ENCODE results near the gene WDR75.

The WDR75 gene

DNA sequence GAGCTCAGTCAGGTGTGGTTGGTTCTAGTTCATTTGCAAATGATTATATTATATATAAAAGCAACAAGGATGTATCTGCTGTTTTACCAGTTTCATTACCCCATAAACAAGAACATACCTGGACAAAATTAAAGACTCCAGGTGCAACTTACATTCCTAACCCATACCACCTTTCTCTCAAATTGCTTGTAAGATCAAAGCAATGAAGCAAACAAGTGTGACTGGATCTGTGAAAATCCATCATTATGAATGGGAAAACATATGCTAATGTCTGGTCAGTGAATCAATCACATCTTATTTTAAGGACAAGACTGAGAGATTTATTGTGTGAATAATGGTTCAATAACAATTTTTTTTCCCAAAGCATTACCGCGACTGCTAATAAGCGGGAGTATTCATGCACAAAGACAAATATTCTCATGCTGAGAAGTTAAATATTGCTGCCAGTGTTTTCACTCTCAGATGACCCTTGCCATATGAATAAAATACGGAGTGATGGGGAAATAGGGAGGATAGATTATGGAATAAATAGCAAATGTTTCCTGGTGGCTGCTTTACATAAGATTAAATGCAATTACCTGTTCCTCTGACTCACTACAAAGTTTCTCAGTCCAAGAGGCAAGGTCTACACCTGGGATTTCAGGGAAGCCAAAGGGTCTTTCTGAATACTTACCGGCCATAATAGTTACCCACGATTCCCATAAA is 59.3 kb downstream of the WDR75 start:
- DNase-seq (ENCODE audit: low read depth), result no peak

DNA sequence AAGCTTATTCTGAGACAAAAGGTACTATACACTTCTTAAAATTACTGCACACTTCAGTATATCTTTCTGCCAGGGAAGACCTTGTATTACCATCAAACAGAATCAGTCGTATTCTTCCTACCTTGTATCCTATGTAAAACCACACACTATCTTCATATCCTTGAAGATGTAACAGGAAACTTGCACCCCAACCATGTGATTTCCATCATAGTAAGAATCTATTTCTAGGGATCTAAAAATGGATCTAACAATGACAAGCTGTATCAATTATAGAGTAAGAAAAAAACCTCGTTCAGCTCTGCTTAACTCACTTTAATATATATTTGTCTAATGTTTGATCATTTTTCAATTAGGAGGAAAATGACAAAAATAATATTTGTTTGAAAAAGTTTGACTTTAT is 60.2 kb downstream of the WDR75 start:
- DNase-seq (ENCODE audit: low read depth), result no peak

DNA sequence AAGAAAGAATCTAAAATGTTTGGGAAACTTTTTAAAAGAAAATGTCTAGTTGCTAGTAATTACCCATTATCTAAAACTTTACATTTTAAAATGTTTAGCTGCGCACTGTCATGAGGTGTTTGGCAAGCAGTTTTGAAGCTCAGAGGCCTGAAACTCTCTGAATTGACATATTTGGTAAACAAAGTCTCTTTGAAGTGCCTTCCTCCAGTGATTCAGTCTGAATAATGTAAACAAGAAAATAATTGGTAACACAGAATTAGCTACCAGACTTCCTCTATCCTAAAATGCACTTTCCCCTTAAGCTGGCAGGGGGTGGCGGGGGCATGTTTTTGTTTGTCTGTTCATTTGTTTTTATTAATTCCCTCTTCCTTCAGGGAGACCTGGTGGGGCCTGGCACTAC is 61.4 kb downstream of the WDR75 start:
- DNase-seq (ENCODE audit: low read depth), result no peak

DNA sequence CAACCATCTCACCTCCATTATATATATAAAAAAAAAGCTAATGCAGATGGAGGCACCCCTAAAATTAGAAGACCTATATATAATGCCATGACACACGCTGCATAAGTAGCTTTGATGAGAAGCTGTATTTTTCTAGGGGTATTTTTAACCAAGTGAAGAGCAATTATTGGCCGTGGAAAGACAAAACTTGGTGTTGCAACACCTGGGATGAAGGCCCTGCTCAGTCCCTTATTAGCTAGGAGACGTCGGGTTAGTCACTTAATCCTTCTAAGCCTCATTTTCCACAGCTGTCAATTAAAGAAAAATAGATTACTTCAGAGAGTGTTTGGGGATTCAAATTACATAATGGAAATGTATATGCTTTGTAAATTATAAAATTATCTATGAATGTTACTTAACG is 63.0 kb downstream of the WDR75 start:
- DNase-seq (ENCODE audit: low read depth), result no peak

DNA sequence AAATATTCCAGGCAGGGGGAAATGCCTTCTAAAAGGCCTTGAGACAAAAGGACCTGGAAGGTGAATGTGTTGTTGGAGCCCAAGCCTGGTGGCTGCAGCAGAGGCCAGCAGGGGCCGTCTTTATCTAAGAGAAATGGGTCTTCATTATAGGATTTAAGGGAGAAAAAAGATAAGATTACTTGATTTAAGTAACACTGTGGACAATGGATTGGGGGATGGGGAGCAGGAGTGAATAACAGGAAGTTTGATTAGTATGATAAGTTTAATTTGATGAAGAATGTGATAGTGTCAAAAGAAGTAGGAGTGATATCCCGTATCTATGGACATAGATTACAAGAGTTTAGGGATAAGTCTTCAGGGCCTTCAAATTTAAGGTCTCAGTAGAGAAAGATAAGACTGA is 64.2 kb downstream of the WDR75 start:
- no peak for DNase-seq (ENCODE audit: low read depth)

DNA sequence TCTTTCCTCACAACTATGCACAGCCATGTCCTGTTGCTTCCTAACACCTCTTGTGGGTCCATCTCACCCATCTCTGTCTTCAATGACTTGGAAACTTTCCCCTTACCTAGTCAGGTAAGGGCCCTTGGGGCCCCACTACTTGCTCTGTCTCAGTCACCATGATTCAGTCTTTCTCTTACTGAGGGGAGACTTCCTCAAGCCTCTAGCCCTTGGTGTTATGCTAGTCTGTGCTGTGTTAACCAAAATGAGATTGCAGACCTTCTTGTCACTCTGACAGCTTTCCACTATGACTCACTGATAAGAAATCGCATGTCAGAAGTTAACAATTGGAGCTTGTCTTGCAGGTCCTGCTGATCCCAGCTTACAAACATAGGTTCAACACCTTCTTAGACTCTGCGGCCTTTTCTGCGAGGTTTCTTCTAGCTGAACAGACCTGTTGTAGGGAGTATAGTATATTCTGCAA is 65.3 kb downstream of the WDR75 start:
- no peak for DNase-seq (ENCODE audit: low read depth)

DNA sequence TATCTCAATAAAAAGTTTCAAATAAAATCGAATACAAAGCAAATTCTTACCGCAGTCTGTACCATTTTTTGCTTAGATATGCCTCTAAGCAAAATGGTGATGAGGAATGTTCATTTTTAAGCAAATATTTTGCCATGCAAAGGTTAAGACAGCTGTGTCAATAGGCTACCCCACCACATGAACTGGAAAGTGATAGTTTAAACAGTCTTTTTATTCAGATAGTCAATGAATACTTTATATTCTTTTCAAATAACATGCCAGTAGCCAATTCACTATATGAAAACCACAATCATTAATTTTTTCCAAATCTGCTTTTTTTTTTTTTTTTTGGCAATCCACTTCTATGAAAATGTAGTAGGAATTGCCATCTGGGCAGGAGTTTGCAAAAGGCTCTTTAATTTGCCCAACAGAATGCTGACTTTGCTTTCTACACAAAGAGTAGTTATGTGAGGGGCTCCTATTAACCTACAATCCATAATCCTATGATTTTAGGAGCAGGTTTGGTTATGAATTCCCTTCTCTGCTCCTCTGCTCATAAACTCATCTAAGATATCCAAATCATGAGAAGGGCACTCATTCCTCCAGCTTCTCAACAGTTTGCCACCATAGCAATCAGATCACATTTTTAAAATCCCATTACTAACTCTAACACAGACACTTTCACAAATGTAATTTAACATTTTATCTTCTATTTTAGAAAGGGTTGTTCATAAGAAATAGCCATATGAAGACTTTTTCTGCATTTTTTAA is 70.1 kb downstream of the WDR75 start:
- no peak for DNase-seq (ENCODE audit: low read depth)

DNA sequence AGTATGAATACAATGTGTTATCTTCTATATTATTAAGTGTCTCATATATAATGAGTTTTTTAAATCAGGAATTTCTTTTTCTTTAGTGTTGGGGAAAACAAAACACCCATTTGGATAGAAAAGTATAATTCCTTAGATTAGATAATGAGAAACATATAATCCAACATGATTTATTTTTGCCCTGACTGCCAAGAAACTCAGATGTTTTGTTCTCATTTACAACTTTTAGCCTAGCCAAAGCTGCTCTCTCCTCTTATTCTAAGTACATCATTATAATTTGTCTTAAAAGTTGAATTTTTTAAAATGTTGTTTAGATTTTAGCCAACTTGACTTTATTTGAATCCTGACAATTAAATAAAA is 70.7 kb downstream of the WDR75 start:
- DNase-seq (ENCODE audit: low read depth), result no peak

DNA sequence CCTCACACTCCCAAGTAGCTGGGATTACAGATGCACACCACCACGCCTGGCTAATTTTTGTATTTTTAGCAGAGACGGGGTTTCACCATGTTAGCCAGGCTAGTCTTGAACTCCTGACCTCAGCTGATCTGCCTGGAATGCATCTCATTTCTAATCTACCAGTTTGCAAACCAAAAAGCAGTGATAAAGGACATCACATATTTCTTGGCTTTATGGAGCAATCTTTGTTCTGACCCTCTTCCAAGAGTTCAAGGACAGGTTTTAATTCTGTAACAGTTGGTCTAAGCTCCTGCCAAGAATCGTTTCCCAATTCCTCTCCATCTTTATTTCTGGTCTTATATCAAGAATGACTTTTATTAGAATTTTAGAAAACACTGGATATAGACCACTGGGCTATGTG is 71.6 kb downstream of the WDR75 start:
- no peak for DNase-seq (ENCODE audit: low read depth)

DNA sequence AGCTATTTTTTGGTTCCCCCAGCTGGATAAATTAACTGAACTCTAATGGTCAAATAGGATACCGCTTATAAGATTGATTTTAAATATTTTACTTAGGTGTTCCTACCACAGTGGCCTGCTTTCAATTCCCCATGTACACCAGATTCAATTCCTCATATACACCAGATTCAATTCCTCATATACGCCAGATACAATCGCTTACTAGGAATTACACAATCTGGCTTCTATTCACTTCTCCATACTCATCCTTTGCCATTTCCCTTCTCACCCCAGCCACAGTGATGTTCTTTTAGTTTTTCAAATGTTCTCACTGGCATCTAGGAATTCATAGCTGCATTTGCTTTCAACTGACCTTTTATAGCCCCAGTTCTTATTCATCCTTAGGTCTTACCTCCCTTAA is 72.8 kb downstream of the WDR75 start:
- DNase-seq (ENCODE audit: low read depth), result no peak

DNA sequence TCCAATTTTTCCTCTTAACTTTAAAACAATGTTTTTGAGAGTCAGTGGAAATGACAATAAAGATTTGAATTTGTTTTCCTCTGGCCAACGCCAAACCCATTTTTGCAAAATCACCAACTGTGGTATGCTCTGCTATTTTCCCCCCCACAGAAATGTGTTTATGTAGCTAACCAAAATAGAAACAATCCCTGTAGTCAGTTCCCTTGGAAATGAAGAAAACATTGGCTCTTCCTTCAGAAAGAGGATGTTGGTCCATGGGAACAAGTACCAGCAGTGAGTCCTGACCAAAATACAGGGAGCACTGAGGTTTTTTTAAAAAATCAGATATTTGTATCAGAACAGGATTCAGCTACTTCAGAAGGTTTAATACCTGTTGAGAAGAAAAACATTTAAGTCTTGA is 74.0 kb downstream of the WDR75 start:
- no peak for DNase-seq (ENCODE audit: low read depth)

DNA sequence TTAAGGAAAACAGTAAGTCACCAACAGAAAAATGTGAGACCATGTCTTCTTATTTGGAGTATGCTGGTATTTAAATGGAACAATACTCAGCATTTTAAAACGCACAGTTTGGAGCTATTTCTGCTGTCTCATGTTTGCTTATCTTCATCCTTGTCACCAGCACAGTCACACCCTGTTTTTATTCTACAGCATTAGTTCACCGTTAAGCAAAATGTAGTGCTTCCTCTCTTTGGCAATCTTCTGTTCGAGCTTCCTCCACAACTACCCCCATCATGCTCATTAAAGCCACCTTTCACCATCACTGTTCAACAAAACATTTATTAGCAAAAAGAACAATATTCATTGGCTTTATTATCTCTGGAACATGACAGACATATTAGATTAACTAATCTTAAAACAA is 75.3 kb downstream of the WDR75 start:
- DNase-seq (ENCODE audit: low read depth), result no peak

DNA sequence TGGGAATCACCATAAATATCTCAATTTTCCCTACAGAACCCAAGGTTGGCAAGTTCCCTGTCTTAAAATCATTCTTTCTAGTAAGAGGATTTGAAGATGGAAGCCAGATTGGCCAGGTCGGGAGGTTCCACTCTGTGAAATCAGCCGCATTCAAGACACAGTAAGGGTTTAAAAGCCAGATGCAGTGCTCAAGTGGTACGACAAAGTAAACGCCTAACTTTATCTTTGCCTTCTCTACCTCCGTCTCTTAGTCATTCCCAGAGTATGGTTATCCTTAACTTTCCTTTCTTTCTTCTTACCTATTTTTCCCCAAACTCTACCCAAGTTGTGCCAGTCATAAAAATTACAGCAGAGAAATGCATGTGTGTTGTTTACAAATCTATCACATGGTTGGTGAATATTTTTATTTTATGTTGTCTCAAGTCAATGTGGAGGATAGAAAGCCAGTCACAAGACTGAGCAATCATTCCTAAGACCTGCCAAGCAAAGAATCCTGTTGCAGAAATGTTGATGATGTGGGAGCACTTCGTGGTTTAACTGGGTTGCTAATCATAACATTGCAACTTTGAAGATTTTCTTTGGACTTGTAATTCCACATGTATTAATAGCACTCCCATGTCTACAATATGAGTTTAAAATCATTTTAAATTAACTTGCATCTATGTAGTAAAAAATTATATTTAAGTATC is 76.7 kb downstream of the WDR75 start:
- no peak for DNase-seq (ENCODE audit: low read depth)

DNA sequence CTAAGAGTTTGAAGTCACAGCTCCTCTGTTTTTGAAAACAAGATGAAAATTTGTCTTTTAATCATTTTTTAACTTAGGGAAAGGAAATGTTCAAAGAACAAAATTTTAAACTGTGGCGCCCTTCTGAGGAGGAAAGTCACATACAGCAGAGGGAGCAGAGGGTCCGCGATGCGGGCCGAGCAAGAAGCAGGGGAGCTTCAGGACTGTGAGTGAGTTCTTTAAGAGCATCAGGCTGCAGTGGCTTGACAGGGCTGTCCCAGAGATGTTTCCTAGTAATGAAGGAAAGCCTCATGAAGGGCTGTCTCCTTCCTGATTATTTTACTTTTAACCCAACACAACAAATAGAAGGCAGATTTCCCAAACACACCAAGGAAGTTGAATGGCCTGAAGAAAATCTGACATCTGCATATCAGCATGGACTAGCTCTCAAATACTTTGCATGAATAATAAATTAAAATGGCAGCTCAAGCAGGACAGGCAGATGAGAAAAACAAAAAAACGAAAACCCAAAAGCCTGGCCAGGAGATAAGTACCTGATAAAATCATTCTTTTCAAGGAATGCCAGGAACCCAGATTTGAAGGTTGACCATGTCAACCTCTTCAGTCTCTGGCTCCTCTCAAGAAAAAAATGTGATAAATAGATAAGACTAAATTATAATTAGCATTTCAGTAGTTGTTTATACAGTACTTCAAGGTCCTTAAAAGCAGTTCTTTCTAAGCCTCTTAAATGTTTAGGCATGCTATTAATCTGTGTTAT is 78.5 kb downstream of the WDR75 start:
- no peak for DNase-seq (ENCODE audit: low read depth)

DNA sequence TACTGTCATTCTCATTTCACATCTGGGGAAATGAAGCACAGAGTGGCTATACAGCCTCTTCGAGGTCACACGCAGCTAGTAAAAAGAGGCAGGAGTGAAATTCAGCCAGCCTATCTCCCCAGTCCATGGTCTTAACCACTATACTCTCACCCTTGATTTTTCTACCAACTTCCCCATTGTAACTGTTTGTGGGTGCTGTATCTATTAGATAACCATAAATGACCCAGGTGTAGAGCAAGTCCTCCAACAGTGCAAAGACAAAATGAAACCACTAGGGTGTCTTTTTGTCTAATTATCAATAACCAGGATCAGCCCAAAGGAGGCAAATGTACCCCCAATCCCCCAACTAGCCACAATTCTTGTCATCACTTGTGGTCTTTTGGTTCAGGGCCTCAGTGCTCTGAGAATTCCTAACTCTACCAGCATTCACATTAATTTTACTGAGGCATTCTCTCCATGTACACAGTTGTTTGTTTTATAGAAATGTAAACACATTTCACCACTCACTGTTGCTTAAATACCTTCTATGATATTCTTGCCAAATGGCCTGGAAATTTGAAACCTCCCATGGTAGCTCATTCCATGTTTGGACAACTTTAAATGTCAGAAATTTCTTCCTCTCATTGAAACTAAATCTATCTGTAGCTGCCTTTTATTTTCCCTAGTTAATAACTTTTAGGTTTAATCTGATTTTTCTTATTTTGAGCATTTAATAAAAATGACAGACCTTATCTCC is 80.6 kb downstream of the WDR75 start:
- DNase-seq (ENCODE audit: low read depth), result no peak

DNA sequence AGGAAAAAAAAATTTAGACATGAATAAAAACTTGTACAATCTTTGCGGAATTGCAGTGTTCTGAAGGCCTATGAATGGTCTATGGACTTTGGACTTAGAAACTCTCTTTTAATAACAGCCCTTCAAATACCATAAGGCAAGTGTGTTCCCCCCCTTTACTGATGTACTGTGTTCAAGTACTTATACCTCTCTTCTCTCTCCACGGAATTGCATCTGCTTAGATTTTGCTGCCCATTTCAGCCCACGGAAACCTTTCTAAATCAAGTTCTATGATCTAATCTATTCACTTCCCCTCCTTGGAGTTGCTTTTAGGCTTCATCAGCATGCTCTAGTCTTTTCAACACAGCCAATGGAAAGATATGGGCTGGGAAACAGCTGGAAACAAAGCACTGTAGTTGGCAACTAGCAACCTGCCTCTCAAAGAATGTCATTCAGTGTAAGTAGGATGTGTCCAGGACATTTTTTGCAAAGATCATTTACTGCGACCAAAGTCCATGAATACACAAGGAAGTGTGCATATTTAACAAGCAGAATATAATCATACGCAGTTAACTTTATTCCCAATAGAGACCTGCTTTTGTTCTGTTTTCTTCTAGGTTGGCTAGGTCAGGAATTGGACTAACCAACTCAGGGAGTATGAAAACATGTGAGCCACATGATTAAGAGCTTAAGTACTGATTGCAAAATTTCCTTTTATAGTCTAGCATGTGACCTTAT is 81.3 kb downstream of the WDR75 start:
- DNase-seq (ENCODE audit: low read depth), result no peak

DNA sequence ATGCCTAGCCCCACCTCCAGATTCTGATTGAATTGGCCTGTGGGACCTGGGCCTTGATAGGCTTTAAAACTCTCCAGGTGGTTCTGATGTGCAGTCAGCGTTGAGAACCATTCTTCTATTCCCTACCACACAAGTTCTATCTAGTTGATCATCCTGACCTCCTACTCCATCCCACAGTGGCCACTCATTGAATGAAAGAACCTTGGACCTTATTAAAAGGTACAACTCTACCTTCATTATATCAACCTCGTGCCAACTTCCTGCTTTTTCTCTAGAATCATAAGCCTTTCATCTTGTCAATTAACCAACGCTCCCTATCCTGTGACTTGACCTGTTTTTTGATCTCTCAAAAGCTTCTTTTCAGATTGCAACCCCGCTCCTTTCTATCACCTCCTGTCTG is 83.5 kb downstream of the WDR75 start:
- no peak for DNase-seq (ENCODE audit: low read depth)

Measured in stimulated activated CD4-positive, alpha-beta T cell treated with anti-CD3 and anti-CD28 coated beads, Interleukin-2, amount 100 ng/mL, for 4 hours (primary cell).